HG02870 (cell line): ENCODE results near the gene ALK.
"Not testable (repeated sequence)": the region's sequence is repeated elsewhere in the genome, so short reads cannot be mapped to it uniquely, and the experiment has no call there.

Experiments
- ATAC-seq: cut with Tn5 transposase; IDR thresholded peaks from one replicate; pipeline ENCODE4 v1.9.1; 2021; ENCODE audit warnings: mild to moderate bottlenecking, moderate library complexity; ENCODE audit not compliant: unreplicated experiment

ALK gene

DNA sequence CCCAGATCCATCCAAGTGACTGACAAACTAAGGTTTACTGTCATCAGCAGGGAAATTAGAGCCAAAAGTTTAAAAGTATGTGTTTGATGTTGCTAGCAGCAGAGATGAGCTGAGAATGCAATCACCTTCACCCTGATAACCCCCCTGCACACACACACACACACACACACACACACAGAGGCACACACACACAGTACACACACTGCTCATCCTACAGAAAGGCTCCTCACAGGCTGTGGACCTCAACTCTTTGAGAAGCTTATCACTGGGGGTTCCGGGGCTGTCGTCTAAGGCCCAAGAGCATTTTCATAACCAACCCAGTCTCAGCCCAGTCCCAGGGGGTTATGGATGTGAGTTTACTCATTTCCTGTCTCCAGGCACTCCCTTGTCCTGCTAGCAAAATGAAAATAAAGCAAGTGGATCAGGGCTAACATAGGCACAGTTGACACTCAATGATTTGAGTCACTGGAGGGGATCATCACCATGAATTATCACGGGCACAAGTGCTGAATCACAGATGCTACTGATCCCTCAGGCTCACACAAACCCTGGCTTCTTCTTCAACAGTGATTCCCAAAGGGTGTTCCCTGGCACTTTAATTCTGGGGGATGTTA lies 76.6 kb downstream of the ALK start:
- ATAC-seq = no peak

DNA sequence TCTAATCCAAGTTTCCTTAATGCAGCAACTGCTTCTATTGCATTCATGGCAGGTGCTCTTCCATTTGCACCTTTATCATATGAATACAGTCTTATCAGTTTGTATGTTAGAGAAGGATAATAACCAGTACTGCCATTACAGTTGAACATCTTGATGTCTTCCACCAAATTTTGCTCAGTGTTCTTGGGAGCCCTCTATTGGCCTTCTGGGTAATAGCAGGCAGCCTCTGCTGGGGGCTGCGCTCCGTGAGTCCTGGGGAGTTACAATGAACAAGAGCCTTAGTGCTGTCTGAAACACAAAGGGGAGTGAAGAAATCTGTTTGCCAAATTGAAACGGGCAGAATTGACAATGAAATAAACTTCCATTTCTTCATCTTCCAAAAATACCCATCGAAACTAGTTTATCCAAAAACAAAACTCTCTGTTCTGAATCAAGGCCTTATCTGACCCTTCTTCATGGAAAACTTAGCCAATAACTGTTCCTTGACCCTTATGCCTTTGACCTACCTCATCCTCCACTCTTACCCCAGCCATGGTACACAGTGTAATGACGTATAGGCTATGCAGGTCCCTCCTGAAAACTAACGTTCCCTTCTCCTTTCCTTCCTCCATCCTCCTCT lies 79.9 kb downstream of the ALK start:
- ATAC-seq = no peak

DNA sequence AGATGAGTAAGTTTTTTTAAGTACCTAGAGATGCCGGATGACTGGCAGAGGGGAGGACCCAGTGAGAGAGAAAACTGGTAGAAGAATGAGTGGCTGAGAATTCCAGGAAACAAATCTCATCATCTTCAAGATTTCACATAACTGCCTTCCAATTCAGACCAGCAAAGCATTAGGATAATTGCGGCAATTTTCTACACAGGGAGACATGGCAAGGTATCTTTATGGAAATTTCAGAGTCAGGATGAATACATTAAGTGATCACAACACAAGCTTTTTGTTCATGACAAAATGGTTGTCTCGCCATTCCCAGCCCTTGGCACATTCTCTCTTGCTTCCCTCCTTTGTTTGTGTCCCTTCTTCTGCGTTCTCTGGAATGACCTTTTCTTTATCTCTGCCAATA lies 82.1 kb downstream of the ALK start:
- ATAC-seq = no peak

DNA sequence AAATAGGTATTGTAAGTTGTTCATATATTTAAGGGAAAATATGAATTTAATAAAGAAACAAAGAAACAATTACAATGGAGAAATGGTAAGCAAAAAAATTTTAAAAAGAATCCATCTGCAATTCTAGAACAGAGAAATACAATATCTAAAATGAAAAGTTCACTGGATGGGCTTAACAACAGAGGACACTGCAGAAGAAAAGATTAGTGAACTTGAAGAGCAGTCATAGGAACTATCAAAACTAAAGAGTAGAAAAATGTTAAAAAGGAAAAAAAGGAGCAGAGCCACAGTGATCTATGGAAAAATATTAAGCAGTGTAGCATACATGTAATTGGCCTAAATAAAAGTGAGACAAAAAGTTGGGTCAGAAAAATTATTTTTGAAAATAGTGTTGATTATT lies 83.5 kb downstream of the ALK start:
- no peak for ATAC-seq

DNA sequence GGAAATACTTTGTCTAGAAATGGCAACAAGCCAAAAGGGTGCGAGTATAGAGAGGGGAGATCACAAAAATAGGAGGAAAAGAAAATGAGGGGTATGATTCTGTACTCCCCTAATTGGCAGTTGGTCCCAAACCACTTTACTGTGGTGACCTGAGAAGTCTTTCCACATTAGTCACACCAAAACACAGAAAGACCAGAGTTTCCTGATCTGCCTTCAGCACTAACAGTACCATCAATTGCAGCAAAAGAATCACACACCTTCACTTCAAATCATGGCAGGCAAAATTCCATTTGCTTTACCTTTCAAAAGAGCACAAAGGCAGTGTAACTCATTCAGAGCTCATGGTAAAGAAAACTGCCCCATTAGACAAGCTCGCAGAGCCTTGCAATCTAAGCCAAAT lies 86.8 kb downstream of the ALK start:
- no peak for ATAC-seq

DNA sequence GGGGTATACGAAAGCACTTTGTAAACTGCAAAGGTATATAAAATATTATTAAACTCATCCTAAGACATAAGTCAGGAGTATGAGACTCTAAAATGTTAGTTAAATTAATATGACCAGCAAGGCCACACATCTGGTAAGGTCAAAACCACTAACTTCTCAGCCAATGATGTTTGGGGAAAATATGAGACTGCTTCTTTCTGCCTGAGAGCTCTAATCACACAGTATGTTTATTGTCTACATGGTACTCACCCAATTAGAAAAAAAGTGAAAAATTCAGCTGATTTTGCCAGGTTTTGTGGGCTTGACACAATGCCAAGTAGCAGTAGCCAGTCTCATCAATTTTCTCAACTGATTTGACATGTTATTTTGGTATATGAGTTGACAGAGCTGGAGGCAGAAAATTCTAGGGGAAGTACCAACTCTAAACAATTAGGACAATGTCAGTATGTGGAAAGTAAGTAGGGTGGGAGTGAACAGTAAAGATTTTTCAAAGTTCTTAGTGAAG lies 87.3 kb downstream of the ALK start:
- no peak for ATAC-seq

DNA sequence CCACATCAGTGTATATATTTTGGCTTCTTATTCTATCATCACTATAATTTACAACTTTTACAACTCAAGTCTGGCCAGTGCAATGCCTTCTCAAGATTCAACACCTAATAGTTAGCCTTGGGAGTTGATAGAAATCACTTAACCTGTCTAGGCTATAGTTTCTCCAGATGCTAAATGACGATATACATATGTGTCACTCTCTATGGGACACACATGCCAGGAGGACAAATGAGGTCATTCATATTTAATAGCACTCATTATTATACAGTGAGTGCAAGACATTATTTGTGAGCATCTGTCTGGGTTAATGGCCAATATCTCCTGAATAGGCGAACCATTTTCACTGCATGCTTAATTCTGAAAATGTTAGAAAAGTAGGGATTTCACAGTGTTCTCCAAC lies 89.8 kb downstream of the ALK start:
- ATAC-seq = no peak

DNA sequence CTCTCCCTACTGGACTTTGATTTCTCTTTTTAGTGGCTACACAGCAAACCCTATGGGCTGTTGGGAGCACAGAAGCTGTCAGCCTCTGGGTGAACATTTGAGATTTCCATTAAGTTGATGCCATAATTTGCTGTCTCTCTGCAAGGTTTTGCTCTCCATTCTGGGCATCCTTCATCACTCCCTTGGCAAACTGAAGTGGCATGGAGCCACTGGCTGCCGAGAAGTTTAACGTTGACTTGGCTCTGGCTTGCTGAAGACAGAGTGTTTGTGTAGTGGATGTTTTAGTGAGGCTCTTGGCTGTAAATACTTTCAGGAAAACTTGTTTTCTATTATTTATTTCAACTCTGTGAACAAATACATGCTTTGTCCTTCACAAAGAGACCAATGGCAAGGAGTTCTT lies 91.5 kb downstream of the ALK start:
- no peak for ATAC-seq

DNA sequence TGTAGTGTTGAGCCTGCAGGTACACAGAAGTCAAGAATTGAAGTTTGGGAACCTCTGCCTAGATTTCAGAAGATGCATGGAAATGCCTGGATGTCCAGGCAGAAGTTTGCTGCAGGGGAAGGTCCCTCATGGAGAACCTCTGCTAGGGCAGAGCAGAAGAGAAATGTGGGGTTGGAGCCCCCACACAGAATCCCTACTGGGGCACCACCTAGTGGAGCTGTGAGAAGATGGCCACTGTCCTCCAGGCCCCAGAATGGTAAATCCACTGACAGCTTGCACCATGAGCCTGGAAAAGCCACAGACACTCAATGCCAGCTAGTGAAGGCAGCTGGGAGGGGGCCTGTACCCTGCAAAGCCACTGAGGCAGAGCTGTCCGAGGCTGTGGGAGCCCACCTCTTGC lies 97.2 kb downstream of the ALK start:
- ATAC-seq = not testable (repeated sequence)

DNA sequence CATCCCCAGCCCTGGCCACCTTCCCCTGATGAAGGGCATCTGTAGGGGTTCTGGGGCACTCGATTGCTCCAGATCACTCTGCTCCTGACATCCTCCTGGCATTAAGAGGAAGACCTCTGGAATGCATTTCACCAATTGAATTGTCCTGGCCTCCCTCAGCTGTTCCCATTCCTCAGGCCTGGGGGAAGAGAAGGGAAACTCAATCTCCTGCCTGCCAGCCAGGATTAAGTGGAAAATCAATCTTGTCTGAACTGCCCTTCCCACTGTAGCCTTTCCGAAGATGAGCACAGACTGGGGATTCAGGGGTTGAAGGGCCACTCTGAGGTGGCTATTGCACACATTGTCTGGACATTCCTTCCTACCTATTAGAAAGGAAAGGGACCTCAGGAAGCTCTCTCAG lies 99.8 kb downstream of the ALK start:
- ATAC-seq = no peak

DNA sequence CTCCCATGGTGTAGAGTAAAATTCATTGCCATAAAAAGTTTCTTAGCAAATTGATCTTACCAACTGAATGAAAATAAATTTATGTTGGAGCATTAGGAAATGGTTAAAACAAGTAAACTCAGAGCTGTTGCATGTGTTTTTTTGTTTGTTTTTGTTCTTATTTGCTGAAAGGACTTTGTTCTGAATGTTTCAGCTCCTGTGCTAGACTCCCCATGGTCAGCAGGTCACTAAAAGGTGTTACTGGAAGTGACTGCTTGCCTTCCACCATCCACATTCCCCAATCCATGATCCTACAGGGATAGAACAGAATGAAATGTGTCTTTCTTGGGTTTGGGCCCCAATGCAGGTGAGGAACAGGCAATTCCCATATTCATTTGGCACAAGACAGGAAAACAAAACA lies 101.8 kb downstream of the ALK start:
- no peak for ATAC-seq

DNA sequence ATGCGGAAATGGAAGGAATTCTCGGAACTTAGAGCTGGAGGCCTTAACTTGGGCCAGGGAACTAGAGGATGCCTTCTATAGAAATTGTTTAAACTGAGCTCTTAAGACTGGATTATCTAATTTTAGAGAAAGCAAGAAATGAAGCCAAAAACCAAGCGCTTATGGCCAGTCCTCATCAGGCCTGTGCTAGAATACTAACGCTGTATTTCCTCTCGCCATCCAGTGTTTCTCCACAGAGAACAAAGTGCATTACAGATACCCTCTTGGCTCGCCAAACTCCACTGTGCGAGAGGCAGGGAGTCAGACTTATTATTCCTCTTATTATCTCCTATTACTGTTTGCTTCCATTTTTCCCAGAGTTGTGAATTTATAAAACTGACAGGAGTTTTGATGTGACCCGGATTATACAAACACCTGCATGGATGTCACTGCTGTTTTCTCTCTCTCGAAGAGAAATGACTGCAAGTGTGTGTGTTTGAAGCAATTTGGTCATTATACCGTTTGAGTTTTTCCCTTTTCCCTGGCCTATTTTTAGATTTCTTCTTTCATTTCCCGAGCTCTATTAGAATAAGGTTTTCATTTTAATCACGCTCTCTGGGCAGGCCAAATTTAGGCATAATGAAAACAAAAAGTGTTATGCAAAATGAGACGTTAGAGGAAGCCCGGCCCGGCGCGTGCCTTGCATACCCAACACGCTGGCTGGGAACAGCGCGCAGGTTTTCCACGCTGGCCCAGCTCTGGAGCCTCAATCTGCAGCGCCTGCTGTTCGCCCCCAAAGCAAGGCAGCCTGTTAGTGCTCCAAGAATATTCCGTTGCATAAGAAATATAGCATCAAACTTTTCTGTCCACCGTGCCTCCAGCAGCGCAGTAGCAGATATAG lies 103.3 kb downstream of the ALK start:
- ATAC-seq = no peak

DNA sequence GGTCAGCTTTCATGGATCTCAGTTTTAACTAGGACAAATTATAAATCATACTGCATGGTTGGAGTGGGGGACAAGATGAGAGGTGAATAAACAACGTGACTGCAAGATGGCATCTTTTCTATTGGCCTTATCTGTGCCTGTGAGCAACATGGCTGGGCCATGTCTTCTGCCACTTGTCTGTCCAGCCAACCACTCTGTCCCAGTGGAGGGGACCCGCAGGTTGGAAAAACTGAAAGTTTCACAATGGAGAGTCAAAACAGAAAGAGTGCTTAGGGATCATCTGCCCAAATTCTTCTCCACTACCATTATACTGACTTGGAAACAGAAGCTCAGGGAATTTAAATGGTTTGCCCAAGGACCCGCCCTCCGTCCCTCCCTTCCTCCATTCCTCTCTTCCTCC lies 104.1 kb downstream of the ALK start:
- no peak for ATAC-seq

DNA sequence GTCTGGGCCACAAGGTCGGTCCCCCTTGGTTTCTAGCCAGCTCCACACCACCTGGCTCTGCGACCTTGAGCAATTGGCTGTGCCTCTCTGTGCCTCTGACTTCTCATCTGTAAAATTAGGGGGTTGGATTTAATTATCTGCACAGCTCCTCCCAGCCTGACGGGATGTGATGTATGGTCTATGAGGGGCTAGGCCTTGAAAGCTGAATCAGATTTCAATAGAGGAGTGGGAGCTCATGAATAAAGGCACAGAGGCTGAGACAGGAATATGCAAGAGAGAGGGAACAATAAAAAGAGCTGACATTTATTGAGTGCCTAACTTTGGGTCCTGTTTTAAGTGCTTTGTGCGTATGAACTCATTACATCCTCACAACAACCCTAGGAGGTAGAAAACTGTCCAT lies 104.7 kb downstream of the ALK start:
- ATAC-seq = no peak

DNA sequence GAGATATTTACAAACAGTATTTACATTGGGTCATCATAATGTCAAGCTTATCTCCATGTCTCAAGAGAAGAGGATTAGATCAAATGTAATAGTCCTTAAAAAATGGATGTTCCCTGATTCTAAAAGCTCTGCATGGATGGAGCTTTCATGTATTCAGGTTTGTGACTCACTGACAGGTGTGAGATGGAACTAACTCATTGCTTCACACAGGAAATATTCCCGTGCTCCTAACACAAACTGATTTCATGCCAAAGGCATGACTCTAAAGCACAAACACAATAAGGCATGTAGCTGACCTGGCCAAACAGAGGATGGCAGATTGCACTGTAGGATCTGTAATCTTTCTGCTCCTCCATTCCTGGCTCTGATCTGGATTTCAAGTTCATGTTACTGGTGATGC lies 110.0 kb downstream of the ALK start:
- ATAC-seq = no peak

DNA sequence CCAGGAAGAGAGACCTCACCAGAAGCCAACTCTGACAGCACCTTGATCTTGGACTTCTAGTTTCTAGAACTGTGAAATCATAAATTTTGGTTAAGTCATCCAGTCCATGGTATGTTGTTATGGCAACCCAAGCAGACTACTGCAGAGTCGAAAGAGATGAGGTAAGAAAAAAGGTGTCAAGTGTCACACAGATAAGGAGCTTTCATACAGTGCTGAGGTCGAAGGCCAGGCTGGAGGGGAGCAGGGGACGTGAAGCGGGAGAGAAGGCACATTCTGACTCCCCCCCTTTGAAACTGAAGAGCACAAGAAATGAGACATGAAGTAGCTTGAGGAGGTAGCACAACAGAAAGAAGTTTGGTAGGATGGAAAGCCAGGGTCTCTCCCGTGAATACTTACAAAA lies 110.4 kb downstream of the ALK start:
- ATAC-seq = no peak

DNA sequence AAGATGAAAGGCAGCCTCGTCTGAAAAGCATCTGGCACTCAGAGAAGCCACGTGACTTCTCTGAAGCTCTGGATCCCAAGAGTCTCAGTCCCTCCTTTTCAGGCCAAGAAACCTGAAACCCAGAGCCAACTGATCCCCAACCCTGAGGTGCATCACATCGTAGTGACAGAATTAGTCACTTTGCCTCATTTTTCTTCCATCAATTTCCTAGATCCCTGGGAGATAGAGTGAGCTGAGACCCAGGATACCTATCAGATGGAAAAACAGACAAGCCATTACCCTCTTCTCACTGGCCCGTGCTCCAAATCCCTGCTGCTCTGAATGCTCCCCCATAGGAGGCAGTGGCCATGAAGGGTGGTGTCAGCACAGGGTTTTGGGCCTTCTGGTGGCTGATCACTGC lies 113.1 kb downstream of the ALK start:
- no peak for ATAC-seq

DNA sequence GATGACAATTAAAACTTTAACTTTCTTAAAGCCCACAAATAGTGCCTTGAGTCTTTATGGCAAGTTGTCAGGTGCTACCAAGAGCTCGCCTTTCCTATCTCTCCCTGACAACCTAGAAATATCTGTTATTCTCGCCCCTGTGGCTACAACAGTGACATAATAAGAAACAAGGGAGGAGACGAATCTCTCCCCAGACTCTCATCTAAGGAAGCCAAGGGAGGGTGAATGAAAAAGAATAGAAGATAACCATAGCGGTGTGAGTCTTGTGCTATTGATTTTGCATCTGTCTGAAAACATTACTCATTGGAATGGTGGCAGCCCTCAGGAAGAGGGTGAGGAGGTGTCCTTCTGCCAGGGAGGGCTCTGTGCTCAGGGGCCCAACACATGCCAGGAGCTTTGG lies 114.3 kb downstream of the ALK start:
- no peak for ATAC-seq

DNA sequence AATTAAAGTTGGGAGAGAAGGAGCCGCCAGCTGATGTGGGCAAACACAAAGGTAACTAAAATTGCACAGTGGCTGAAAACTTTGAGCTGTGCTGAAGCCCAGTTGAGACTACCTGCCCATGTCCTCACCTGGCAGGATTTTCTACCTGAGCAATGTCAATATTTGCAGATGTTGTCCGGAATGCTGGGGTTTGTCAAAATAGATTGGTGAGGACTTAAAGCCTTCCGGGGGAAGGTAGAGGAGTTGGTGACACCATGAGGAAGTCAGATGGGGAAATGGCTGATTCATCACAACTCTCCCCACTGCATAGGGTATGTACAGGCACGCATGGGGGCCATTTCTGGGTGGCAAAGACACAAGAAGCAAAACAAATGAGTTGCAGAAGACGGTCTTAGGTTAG lies 114.9 kb downstream of the ALK start:
- no peak for ATAC-seq

DNA sequence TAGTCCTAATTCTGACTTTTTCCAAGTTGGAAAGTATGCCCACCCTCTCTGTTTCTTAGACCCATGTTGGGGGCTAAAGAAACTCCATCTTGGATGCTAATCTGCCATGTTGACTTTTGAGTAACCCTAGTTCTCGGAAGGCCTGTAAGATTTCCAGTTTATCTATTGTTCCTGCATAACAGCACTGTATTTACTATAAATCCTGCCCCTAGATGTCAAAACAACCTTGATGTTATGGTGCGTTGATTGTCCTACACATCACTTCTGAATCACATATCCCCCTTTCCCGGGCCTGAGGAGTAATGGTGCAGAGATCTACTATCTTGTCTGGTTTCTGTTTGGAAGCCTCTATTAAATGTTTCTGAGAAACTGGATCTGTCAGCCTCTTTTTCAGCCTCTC lies 116.7 kb downstream of the ALK start:
- no peak for ATAC-seq

DNA sequence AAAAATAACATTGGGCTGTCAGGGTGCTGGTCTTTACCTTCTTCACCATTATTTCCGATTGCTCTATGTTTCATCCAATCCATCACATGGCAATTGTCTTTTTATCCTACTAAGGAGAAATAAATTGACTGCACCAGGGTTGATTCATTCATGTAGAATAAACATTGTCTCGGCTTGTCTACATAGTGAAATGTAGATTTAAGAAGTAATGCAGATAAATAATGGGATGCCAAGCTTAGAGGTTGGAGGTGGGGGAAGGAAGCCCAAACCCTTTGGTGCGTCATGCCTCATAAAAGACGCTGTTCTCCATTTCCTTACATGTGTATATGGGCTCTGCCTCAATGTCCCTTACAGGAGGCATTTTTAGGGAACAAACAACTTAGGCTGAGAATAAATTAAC lies 117.8 kb downstream of the ALK start:
- no peak for ATAC-seq

DNA sequence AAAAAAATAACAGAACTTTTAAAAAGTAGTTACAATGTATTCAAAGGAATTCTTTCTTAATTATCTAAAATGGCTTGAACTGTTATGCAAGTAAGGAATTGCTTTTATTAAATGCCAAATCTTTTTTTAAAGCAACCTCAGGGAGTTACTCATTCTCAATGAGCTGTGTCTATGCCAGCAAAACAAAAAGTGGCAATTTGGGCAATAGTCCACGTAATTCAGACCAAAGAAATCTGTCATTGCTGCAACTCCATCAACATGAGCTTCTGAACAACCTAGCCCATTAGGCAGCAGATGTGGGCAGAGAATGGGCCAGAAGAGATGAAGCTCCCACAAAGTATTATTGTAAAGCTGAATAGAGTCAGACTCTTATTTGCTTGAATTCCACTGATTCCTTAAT lies 118.4 kb downstream of the ALK start:
- ATAC-seq = no peak
